ENCODE measurements around the gene ZNF236.

The ZNF236 gene

GRCh38 chr18:76794326-76794725 lies 28.0 kb upstream of the ZNF236 start:
- H3K27ac ChIP-seq (ENCODE audit: low read length): no peak overlapping the region
- peaks cover 3% of the 10 kb centered on the region; the same call in 1 of the 2 replicates for H3K27me3 ChIP-seq (ENCODE audit: low read depth, low read length)
- H3K4me2 ChIP-seq (ENCODE audit: low read length): no peak overlapping the region
- H3K4me3 ChIP-seq (ENCODE audit: low read length): no peak overlapping the region
- H3K36me3 ChIP-seq (replicated peaks; ENCODE audit: low read depth, low read length): no peaks in the 10 kb centered on the region
- no peaks in the 10 kb centered on the region for H3K4me1 ChIP-seq (ENCODE audit: low read length)
- no peak overlapping the region for H2AFZ ChIP-seq (ENCODE audit: low read depth, low read length)
- H3K79me2 ChIP-seq (ENCODE audit: low read length): no peaks in the 10 kb centered on the region
- H3K9me3 ChIP-seq (ENCODE audit: insufficient read depth, low read length): peaks cover 8% of the 10 kb centered on the region
- H3K9ac ChIP-seq (ENCODE audit: low read length): no peak overlapping the region
- no peak for TF ChIP-seq CTCF (IDR thresholded peaks at IDR 0.05; ENCODE audit: low read depth, low read length)
- no peak for TF ChIP-seq EZH2phosphoT487 (IDR thresholded peaks at IDR 0.05; ENCODE audit: low read depth)
- no peaks in the 10 kb centered on the region for H4K20me1 ChIP-seq (ENCODE audit: insufficient read depth, low read length)

DNA sequence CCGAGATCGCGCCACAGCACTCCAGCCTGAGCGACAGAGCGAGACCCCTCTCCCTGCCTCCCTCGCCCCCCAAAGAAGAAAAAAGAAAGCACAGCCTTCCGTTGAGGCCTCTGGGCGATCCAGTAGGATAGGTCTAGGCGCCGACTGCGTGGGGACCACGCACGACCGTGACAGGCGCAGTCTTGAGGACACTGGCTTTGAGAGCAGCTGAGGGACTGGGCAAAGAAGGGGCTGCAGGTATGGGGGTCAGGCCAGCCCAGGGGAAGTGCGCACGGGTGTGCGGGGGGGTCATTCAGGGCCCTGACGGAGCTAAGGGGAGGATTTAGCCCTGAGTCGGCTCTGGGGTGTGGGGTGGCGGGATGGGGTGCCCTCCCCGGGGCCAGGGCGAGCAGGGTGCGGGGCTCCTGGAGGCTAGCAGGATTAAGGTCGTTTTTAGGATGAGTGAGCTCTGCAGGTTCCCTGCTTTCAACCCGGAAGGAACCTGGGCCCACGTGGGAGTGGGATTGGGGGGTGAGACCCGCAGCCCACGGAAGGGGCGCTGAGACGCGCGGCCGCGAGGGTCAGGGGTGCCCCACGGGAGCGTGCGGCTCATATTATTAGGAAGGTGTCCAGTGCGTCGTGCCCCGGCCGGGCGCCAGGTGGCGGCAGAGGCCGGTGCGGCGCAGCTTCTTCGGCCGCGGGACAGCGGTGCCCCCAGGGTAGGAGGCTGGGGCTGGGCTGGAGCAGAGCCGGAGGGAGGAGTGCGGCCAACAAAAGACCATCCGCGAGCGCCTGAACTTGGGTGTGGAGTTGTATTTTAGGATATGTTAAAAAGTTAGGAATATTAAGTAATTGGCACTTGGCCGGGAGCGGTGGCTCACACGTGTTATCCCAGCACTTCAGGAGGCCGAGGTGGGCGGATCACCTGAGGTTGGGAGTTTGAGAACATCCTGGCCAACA lies 20.5 kb upstream of the ZNF236 start:
- no peaks in the 10 kb centered on the region for H4K20me1 ChIP-seq (ENCODE audit: insufficient read depth, low read length)
- 0 out of 2 replicates have a peak overlapping the region, but pooled peaks have one; percentile 9 for H2AFZ ChIP-seq (ENCODE audit: low read depth, low read length)
- no peak overlapping the region for H3K27ac ChIP-seq (ENCODE audit: low read length)
- no peaks in the 10 kb centered on the region for H3K79me2 ChIP-seq (ENCODE audit: low read length)
- no peaks in the 10 kb centered on the region for H3K36me3 ChIP-seq (replicated peaks; ENCODE audit: low read depth, low read length)
- H3K9me3 ChIP-seq (ENCODE audit: insufficient read depth, low read length): peaks cover 4% of the 10 kb centered on the region; the same call in 1 of the 2 replicates
- peaks cover 7% of the 10 kb centered on the region; the same call in 1 of the 2 replicates for H3K4me1 ChIP-seq (ENCODE audit: low read length)
- TF ChIP-seq EZH2phosphoT487 (IDR thresholded peaks at IDR 0.05; ENCODE audit: low read depth) (no peak), CTCF (IDR thresholded peaks at IDR 0.05; ENCODE audit: low read depth, low read length) (peak; percentile 82)
- H3K4me3 ChIP-seq (ENCODE audit: low read length): peak overlapping the region; percentile 57
- no peak overlapping the region for H3K9ac ChIP-seq (ENCODE audit: low read length)
- no peaks in the 10 kb centered on the region for H3K27me3 ChIP-seq (ENCODE audit: low read depth, low read length)
- H3K4me2 ChIP-seq (ENCODE audit: low read length): peak overlapping the region; percentile 54

GRCh38 chr18:76803413-76803812 lies 18.9 kb upstream of the ZNF236 start:
- no peaks in the 10 kb centered on the region for H3K27me3 ChIP-seq (ENCODE audit: low read depth, low read length)
- TF ChIP-seq EZH2phosphoT487 (IDR thresholded peaks at IDR 0.05; ENCODE audit: low read depth) (no peak), CTCF (IDR thresholded peaks at IDR 0.05; ENCODE audit: low read depth, low read length) (no peak)
- peak overlapping the region; percentile 75 for H3K4me2 ChIP-seq (ENCODE audit: low read length)
- no peaks in the 10 kb centered on the region for H3K9me3 ChIP-seq (ENCODE audit: insufficient read depth, low read length)
- H3K4me1 ChIP-seq (ENCODE audit: low read length): peaks cover 7% of the 10 kb centered on the region; the same call in 1 of the 2 replicates
- peak overlapping the region; percentile 81 for H2AFZ ChIP-seq (ENCODE audit: low read depth, low read length)
- no peaks in the 10 kb centered on the region for H3K36me3 ChIP-seq (replicated peaks; ENCODE audit: low read depth, low read length)
- peak overlapping the region; percentile 61 for H3K4me3 ChIP-seq (ENCODE audit: low read length)
- peak overlapping the region; percentile 9; the same call in 1 of the 2 replicates for H3K9ac ChIP-seq (ENCODE audit: low read length)
- H3K79me2 ChIP-seq (ENCODE audit: low read length): no peaks in the 10 kb centered on the region
- no peaks in the 10 kb centered on the region for H4K20me1 ChIP-seq (ENCODE audit: insufficient read depth, low read length)
- H3K27ac ChIP-seq (ENCODE audit: low read length): no peak overlapping the region

DNA sequence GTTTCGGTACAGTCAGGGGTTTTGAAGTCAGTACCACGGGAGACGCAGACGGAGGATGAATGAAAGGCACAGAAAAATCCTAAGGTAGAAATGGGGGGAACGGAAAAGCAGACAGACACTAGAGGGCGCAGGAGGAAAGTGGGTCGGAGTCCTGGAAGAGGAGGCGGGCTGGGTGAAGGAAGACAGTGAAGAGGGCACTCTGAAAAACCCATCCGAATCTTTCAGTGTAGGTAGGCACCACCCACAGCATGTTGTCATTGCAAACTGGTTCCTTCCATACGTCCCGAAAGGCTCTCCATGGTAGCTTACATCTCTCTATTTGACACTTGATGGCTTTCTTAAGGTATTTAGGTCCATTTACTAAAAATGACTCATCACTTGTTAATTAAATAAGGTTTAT lies 18.5 kb upstream of the ZNF236 start:
- H3K4me1 ChIP-seq (ENCODE audit: low read length): peaks cover 7% of the 10 kb centered on the region; the same call in 1 of the 2 replicates
- peak overlapping the region; percentile 9; the same call in 1 of the 2 replicates for H3K9ac ChIP-seq (ENCODE audit: low read length)
- H3K27me3 ChIP-seq (ENCODE audit: low read depth, low read length): no peaks in the 10 kb centered on the region
- peak overlapping the region; percentile 75 for H3K4me2 ChIP-seq (ENCODE audit: low read length)
- H3K27ac ChIP-seq (ENCODE audit: low read length): no peak overlapping the region
- peak overlapping the region; percentile 81 for H2AFZ ChIP-seq (ENCODE audit: low read depth, low read length)
- peaks cover 2% of the 10 kb centered on the region for H3K36me3 ChIP-seq (replicated peaks; ENCODE audit: low read depth, low read length)
- TF ChIP-seq EZH2phosphoT487 (IDR thresholded peaks at IDR 0.05; ENCODE audit: low read depth): no peak
- peak; percentile 99 for TF ChIP-seq CTCF (IDR thresholded peaks at IDR 0.05; ENCODE audit: low read depth, low read length)
- no peaks in the 10 kb centered on the region for H3K79me2 ChIP-seq (ENCODE audit: low read length)
- H3K9me3 ChIP-seq (ENCODE audit: insufficient read depth, low read length): no peaks in the 10 kb centered on the region
- peak overlapping the region; percentile 61 for H3K4me3 ChIP-seq (ENCODE audit: low read length)
- H4K20me1 ChIP-seq (ENCODE audit: insufficient read depth, low read length): 0 out of 2 replicates have a peak, but pooled peaks cover 3% of the 10 kb centered on the region
